ENCODE data around the gene PEMT. TPM values are rescaled to one million over a fixed set of nuclear protein-coding genes. Genes with fewer than 3 reads are reported as not detected.

The PEMT gene
- total RNA-seq, 2 experiments from 2014 or later = 11.4 to 12.0 TPM

GRCh38 chr17:17514361-17514992 lies 77.0 kb downstream of the PEMT start:
- no peak overlapping the region for H3K4me3 Mint-ChIP-seq
- H3K27ac ChIP-seq (ENCODE audit: low read depth in 1 of 2, low read length in 2 of 2) = no peak overlapping the region
- H3K27me3 ChIP-seq (ENCODE audit: control insufficient read depth in 1 of 2, insufficient read depth in 2 of 2, low read length in 2 of 2) = no peaks in the 10 kb centered on the region
- H3K9me3 ChIP-seq (ENCODE audit: control insufficient read depth in 1 of 2, insufficient read depth in 1 of 2, low read length in 2 of 2) = no peaks in the 10 kb centered on the region
- ChIA-PET CTCF (no interaction called here), POLR2A (no interaction called here)
- H3K9me3 Mint-ChIP-seq = no peaks in the 10 kb centered on the region
- no peak overlapping the region for H3K4me3 ChIP-seq (ENCODE audit: low read length)
- H3K27ac Mint-ChIP-seq = no peak overlapping the region
- H3K36me3 ChIP-seq (ENCODE audit: insufficient read depth, low read length) = no peaks in the 10 kb centered on the region
- no peaks in the 10 kb centered on the region for H3K27me3 Mint-ChIP-seq
- TF ChIP-seq, protein P1, sequence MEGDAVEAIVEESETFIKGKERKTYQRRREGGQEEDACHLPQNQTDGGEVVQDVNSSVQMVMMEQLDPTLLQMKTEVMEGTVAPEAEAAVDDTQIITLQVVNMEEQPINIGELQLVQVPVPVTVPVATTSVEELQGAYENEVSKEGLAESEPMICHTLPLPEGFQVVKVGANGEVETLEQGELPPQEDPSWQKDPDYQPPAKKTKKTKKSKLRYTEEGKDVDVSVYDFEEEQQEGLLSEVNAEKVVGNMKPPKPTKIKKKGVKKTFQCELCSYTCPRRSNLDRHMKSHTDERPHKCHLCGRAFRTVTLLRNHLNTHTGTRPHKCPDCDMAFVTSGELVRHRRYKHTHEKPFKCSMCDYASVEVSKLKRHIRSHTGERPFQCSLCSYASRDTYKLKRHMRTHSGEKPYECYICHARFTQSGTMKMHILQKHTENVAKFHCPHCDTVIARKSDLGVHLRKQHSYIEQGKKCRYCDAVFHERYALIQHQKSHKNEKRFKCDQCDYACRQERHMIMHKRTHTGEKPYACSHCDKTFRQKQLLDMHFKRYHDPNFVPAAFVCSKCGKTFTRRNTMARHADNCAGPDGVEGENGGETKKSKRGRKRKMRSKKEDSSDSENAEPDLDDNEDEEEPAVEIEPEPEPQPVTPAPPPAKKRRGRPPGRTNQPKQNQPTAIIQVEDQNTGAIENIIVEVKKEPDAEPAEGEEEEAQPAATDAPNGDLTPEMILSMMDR (IDR thresholded peaks at IDR 0.05) = no peak
- peaks cover 5% of the 10 kb centered on the region for H3K4me1 ChIP-seq (ENCODE audit: insufficient read depth, low read length)
- H3K4me1 Mint-ChIP-seq (ENCODE audit: low read depth) = no peaks in the 10 kb centered on the region
- DNase-seq (no peak), ATAC-seq (ENCODE audit: poor library complexity) (no peak)
- H3K36me3 Mint-ChIP-seq (ENCODE audit: low read depth) = no peaks in the 10 kb centered on the region
- intact Hi-C loops (cut with DNase I, micrococcal nuclease) = no loop called here

- no peak overlapping the region for H3K27ac ChIP-seq (ENCODE audit: low read depth in 1 of 2, low read length in 2 of 2)
- CTCF ChIA-PET = no interaction called here
- no peaks in the 10 kb centered on the region for H3K27me3 Mint-ChIP-seq
Observed at GRCh38 chr17:17513626-17514025, 77.9 kb downstream of the PEMT start.

GRCh38 chr17:17512866-17513265 lies 78.6 kb downstream of the PEMT start:
- TF ChIP-seq, protein P1 (IDR thresholded peaks at IDR 0.05) = no peak
- Histone ChIP-seq H3K4me3 (ENCODE audit: low read length) (no peak overlapping the region), H3K9me3 (ENCODE audit: control insufficient read depth in 1 of 2, insufficient read depth in 1 of 2, low read length in 2 of 2) (no peaks in the 10 kb centered on the region), H3K36me3 (ENCODE audit: insufficient read depth, low read length) (no peaks in the 10 kb centered on the region), H3K4me1 (ENCODE audit: insufficient read depth, low read length) (peaks cover 5% of the 10 kb centered on the region), H3K27ac (ENCODE audit: low read depth in 1 of 2, low read length in 2 of 2) (no peak overlapping the region), H3K27me3 (ENCODE audit: control insufficient read depth in 1 of 2, insufficient read depth in 2 of 2, low read length in 2 of 2) (no peaks in the 10 kb centered on the region)
- Mint-ChIP-seq H3K27me3 (no peaks in the 10 kb centered on the region), H3K4me1 (ENCODE audit: low read depth) (no peaks in the 10 kb centered on the region), H3K4me3 (no peak overlapping the region), H3K36me3 (ENCODE audit: low read depth) (no peaks in the 10 kb centered on the region), H3K27ac (no peak overlapping the region), H3K9me3 (no peaks in the 10 kb centered on the region)
- intact Hi-C loops (cut with DNase I, micrococcal nuclease) = no loop called here
- DNase-seq = no peak
- POLR2A ChIA-PET = no interaction called here
- ATAC-seq (ENCODE audit: poor library complexity) = no peak
- CTCF ChIA-PET = no interaction called here

More at GRCh38 chr17:17513626-17514025, 77.9 kb downstream of the PEMT start:
- Histone ChIP-seq H3K4me1 (ENCODE audit: insufficient read depth, low read length) (peaks cover 5% of the 10 kb centered on the region), H3K9me3 (ENCODE audit: control insufficient read depth in 1 of 2, insufficient read depth in 1 of 2, low read length in 2 of 2) (no peaks in the 10 kb centered on the region), H3K36me3 (ENCODE audit: insufficient read depth, low read length) (no peaks in the 10 kb centered on the region), H3K4me3 (ENCODE audit: low read length) (no peak overlapping the region), H3K27me3 (ENCODE audit: control insufficient read depth in 1 of 2, insufficient read depth in 2 of 2, low read length in 2 of 2) (no peaks in the 10 kb centered on the region)
- no peak overlapping the region for H3K27ac Mint-ChIP-seq
- intact Hi-C loops (cut with DNase I, micrococcal nuclease) = no loop called here
- H3K4me3 Mint-ChIP-seq = no peak overlapping the region
- no peaks in the 10 kb centered on the region for H3K4me1 Mint-ChIP-seq (ENCODE audit: low read depth)
- ATAC-seq (ENCODE audit: poor library complexity) = no peak
- no peaks in the 10 kb centered on the region for H3K9me3 Mint-ChIP-seq
- TF ChIP-seq, protein P1 (IDR thresholded peaks at IDR 0.05) = no peak
- DNase-seq = no peak
- POLR2A ChIA-PET = no interaction called here
- H3K36me3 Mint-ChIP-seq (ENCODE audit: low read depth) = no peaks in the 10 kb centered on the region

Measured in CD4-positive, alpha-beta T cell (primary cell).